GM12878 (cell line): ENCODE results near the gene B3GNT3. TPM values are rescaled to one million over a fixed set of nuclear protein-coding genes. Genes with fewer than 3 reads are reported as not detected.

ENCODE experiments used
- ATAC-seq: fragments of 200-7000 bp; cut with Tn5 transposase; 3 replicates; pipeline ENCODE4 v1.9.1; 2020; ENCODE audit warnings: mild to moderate bottlenecking, moderate library complexity
- BruUV-seq: library from RNA; stranded (reverse); fragments of 400-500 nt; replicated peaks from 2 replicates; lab custom pipeline; 2021; lab: Mats Ljungman, UMichigan
- CTCF ChIA-PET: fragments of 300-600 bp; sonication (Branson Sonifier 250); formaldehyde crosslinking; extraction: SDS; loops from one replicate; lab custom pipeline; 2021; ENCODE audit warnings: inconsistent platforms; lab: Yijun Ruan, JAX
- POLR2A ChIA-PET: fragments of 350-600 bp; formaldehyde crosslinking; extraction: SDS; loops from one replicate; lab custom pipeline; 2021; ENCODE audit warnings: inconsistent platforms; lab: Charles Lee
- RAD21 ChIA-PET: fragments of 300-600 bp; sonication (Branson Sonifier 250); formaldehyde crosslinking; loops from one replicate; lab custom pipeline; 2023; ENCODE audit warnings: antibody characterized with exemption; ENCODE audit not compliant: unreplicated experiment; lab: Charles Lee
- SMC1A ChIA-PET: fragments of 300-600 bp; sonication (Branson Sonifier 250); formaldehyde crosslinking; loops from one replicate; lab custom pipeline; 2023; ENCODE audit not compliant: unreplicated experiment, uncharacterized antibody; lab: Charles Lee
- DNase-seq: peaks from one replicate; pipeline ENCODE4 v3.0.0-alpha.2; 2011; ENCODE audit warnings: low read depth, low spot score
- FAIRE-seq: peaks from 3 replicates; lab custom pipeline; 2011; peaks lifted over from hg19 to GRCh38; lab: Jason Lieb, UNC
- H2AFZ ChIP-seq: 2 replicates; pipeline ENCODE4 v1.6.0; 2011; ENCODE audit warnings: low read depth, low read length, control low read depth; ENCODE audit not compliant: control insufficient read depth
- H3K27ac ChIP-seq: 2 replicates; pipeline ENCODE4 v1.5.1; 2011; ENCODE audit warnings: control low read depth; ENCODE audit not compliant: control insufficient read depth, insufficient read depth
- H3K27me3 ChIP-seq, 2 experiments: replicated peaks in 1 of 2; 2 replicates each; pipeline versions ENCODE4 v1.6.0 to v1.6.1; 2011; ENCODE audit warnings: low read length in 1 of 2; ENCODE audit not compliant: control insufficient read depth in 2 of 2, insufficient read depth in 2 of 2
- H3K36me3 ChIP-seq, 2 experiments: 2 replicates each; pipeline ENCODE4 v1.5.1; 2011; ENCODE audit warnings: low read length in 1 of 2; ENCODE audit not compliant: control insufficient read depth in 2 of 2, insufficient read depth in 2 of 2
- H3K4me1 ChIP-seq: 2 replicates; pipeline ENCODE4 v1.6.1; 2011; ENCODE audit warnings: mild to moderate bottlenecking, low read length, moderate library complexity, mixed read lengths; ENCODE audit not compliant: control insufficient read depth, insufficient read depth
- H3K4me2 ChIP-seq: 2 replicates; pipeline ENCODE4 v1.6.0; 2011; ENCODE audit warnings: control low read depth; ENCODE audit not compliant: control insufficient read depth, insufficient read depth
- H3K4me3 ChIP-seq: fragments of 200-600 bp; sonication (generic); 2 replicates; pipeline ENCODE4 v1.5.1; 2016
- H3K79me2 ChIP-seq: 2 replicates; pipeline ENCODE4 v1.6.0; 2011; ENCODE audit warnings: low read length; ENCODE audit not compliant: control insufficient read depth, insufficient read depth
- H3K9ac ChIP-seq: 2 replicates; pipeline ENCODE4 v1.8.0; 2011; ENCODE audit warnings: low read length, control low read depth, mixed read lengths; ENCODE audit not compliant: control insufficient read depth, insufficient read depth
- H3K9me3 ChIP-seq: replicated peaks from 3 replicates; pipeline ENCODE4 v1.5.1; 2011; ENCODE audit warnings: mild to moderate bottlenecking, low read length; ENCODE audit not compliant: control insufficient read depth, insufficient read depth
- H4K20me1 ChIP-seq: 2 replicates; pipeline ENCODE4 v1.6.0; 2011; ENCODE audit not compliant: control insufficient read depth, insufficient read depth
- LARP7 ChIP-seq: fragments of 450-650 bp; IDR thresholded peaks from 2 replicates; pipeline ENCODE4 v1.6.1; 2017; ENCODE audit warnings: mild to moderate bottlenecking
- SIN3A ChIP-seq: IDR thresholded peaks from 2 replicates; pipeline ENCODE4 v1.6.1; 2012; ENCODE audit warnings: low read depth, low read length, improper control_type of control experiment
- SMC3 ChIP-seq: IDR thresholded peaks from 2 replicates; pipeline ENCODE4 v1.6.1; 2011; ENCODE audit warnings: low read length, improper control_type of control experiment, borderline replicate concordance
- WRNIP1 ChIP-seq: IDR thresholded peaks from 2 replicates; pipeline ENCODE4 v1.6.1; 2011; ENCODE audit warnings: low read depth, low read length, improper control_type of control experiment, borderline replicate concordance
- ZSCAN29 ChIP-seq: fragments of 450-650 bp; IDR thresholded peaks from 2 replicates; pipeline ENCODE4 v1.6.1; 2017; ENCODE audit warnings: mild to moderate bottlenecking, moderate library complexity
- WGBS: methylation state at CpG from one replicate; pipeline ENCODE4 v1.1.6; 2016; ENCODE audit warnings: low lambda C conversion rate; ENCODE audit not compliant: insufficient replicate concordance, insufficient coverage; ENCODE audit errors: missing lambda C conversion rate; 5-methylcytosine and 5-hydroxymethylcytosine counted together
- in situ Hi-C: fragments of 300-500 bp; cut with MboI; formaldehyde crosslinking; loops from 9 replicates; pipeline ENCODE4 v1.14.3; 2018; ENCODE audit warnings: mixed read lengths
- intact Hi-C: fragments of 100-400 bp; cut with micrococcal nuclease; formaldehyde crosslinking; loops from one replicate; pipeline ENCODE4 v1.14.2; 2022; ENCODE audit not compliant: unreplicated experiment
- polyA plus RNA-seq, 11 experiments: library from polyadenylated mRNA; depleted of rRNA in 4 of 11; unstranded in 6 of 11; stranded (reverse) in 5 of 11; fragments of >200 nt; fragmentation: Nextera tagmentation in 4 of 11; fragmentation: Illumina TruSeq in 1 of 11; extraction: Ambion mirVana in 4 of 11; extraction: Trizol in 1 of 11; gene quantifications; 1 replicate in 1 of 11; 2 replicates in 10 of 11; pipeline versions ENCODE4 v1.2.1 to v1.2.3, GENCODE V29; 2011 to 2016; ENCODE audit warnings: inconsistent platforms in 2 of 11, missing spikeins in 2 of 11, low read depth in 1 of 11
- total RNA-seq, 4 experiments: library from RNA; depleted of rRNA in 3 of 4; stranded (reverse); fragments of >200 nt in 3 of 4; fragmentation: Illumina TruSeq in 1 of 4; extraction: Trizol in 1 of 4; gene quantifications; 2 replicates each; pipeline versions ENCODE4 v1.2.1 to v1.2.3, GENCODE V29; 2013 to 2021
- TF ChIP-seq, protein P1 (sequence below): IDR thresholded peaks from 2 replicates; pipeline ENCODE4 v1.6.1; 2011; ENCODE audit warnings: low read depth, low read length, improper control_type of control experiment, borderline replicate concordance

Gene B3GNT3
- total and polyA plus RNA-seq, 10 of the 15 experiments (the other 5 are each of a cell fraction or from before 2014, with no cell fraction given), result not detected

DNA sequence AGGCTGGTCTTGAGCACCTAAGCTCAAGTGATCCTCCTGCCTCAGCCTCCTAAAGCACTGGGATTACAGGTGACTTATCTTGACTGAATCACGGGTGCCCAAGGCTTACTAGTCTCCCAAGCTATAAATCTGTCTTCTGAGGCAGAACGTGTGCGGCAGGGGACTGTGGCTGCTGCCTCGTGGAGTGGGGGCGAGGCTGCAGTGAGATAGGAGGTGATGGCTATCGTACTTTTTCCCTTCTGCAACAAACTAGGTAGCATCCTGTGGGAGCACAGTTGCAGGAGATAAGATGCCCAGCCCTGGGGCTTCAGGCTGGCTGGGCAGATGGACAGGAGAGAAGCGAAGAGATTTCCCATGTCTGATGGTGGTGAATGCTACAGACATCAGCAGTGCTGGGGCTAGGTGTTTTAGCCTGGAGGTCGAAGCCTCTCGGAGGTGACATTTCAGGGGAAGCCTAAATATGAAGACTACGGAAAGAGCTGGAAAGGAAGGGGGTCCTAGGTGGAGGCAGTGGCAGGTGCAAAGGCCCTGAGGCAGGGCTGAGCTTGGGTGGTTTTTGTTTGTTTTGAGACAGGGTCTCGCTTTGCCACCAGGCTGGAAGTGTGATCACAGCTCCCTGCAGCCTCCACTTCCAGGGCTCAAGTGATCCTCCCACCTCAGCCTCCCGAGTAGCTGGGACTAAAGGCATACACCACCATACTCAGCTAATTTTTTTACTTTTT, 7.4 kb downstream of the B3GNT3 start:
- ChIA-PET POLR2A (interaction anchor here (0.6 kb wide), 1 partner anchor 21 kb away, joined by 4 read pairs; no protein-coding TSS in a partner anchor), CTCF (interaction anchor here (0.9 to 1.6 kb wide), 3 partner anchors 41 to 136 kb away, joined by 3 to 5 read pairs (median 3); no protein-coding TSS in a partner anchor), SMC1A (interaction anchor here (0.6 to 1.1 kb wide), 2 partner anchors 52 to 361 kb away, joined by 3 read pairs; no protein-coding TSS in a partner anchor), RAD21 (no interaction called here)
- BruUV-seq, result no TSS peak
- DNase-seq (no peak), ATAC-seq (no peak), FAIRE-seq (no peak)
- Histone ChIP-seq H2AFZ (no peak overlapping the region), H3K4me1 (no peaks in the 10 kb centered on the region), H3K9me3 (no peaks in the 10 kb centered on the region), H3K27me3 (no peaks in the 10 kb centered on the region; a peak in 2 of 4 replicates), H3K4me3 (no peak overlapping the region), H3K27ac (no peak overlapping the region), H4K20me1 (no peaks in the 10 kb centered on the region), H3K9ac (no peak overlapping the region), H3K79me2 (no peaks in the 10 kb centered on the region), H3K36me3 (no peaks in the 10 kb centered on the region), H3K4me2 (no peak overlapping the region)
- in situ Hi-C loops (no loop called here), intact Hi-C loops (no loop called here)
- TF ChIP-seq LARP7 (no peak), SMC3 (no peak), WRNIP1 (no peak), SIN3A (no peak), ZSCAN29 (no peak)
- TF ChIP-seq, protein P1, sequence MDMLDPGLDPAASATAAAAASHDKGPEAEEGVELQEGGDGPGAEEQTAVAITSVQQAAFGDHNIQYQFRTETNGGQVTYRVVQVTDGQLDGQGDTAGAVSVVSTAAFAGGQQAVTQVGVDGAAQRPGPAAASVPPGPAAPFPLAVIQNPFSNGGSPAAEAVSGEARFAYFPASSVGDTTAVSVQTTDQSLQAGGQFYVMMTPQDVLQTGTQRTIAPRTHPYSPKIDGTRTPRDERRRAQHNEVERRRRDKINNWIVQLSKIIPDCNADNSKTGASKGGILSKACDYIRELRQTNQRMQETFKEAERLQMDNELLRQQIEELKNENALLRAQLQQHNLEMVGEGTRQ, result no peak
- 24% methylated on average over 12 of the region's 12 CpGs for WGBS
